ENCODE measurements around the gene RAB31.

GRCh38 chr18:9878095-9878494 is 170.0 kb downstream of the RAB31 start:
- no peak for TF ChIP-seq CTCF (IDR thresholded peaks at IDR 0.05 in 8 of 11, conservative IDR thresholded peaks at IDR 0.05 in 3 of 11)
- TF ChIP-seq POLR2A (IDR thresholded peaks at IDR 0.05) = no peak
